ENCODE data around the gene D2HGDH. TPM values are rescaled to one million over a fixed set of nuclear protein-coding genes. Genes with fewer than 3 reads are reported as not detected.

Gene D2HGDH
- total RNA-seq, 1 experiment from 2014 or later = 46.3 TPM

- Histone ChIP-seq H3K79me2 (ENCODE audit: insufficient read depth, low read length) (peaks cover 47% of the 10 kb centered on the region), H3K27ac (ENCODE audit: low read depth, low read length) (no peak overlapping the region), H3K9ac (ENCODE audit: low read length) (no peak overlapping the region), H2AFZ (ENCODE audit: low read depth, low read length, poor library complexity, severe bottlenecking) (no peak overlapping the region), H3K9me2 (ENCODE audit: insufficient read depth) (no peaks in the 10 kb centered on the region), H3K27me3 (ENCODE audit: insufficient read depth, low read length) (no peaks in the 10 kb centered on the region), H3K9me3 (ENCODE audit: control insufficient read depth in 1 of 2, insufficient read depth in 1 of 2, low read depth in 1 of 2, low read length in 2 of 2) (no peaks in the 10 kb centered on the region), H3K36me3 (ENCODE audit: control insufficient read depth in 1 of 2, insufficient read depth in 2 of 2, low read length in 2 of 2) (peaks cover 3 to 16% of the 10 kb centered on the region in 2 experiments; a peak in 3 of 4 replicates), H3K4me2 (ENCODE audit: low read length) (no peak overlapping the region), H3K4me1 (ENCODE audit: control insufficient read depth in 1 of 2, insufficient read depth in 2 of 2, low read length in 2 of 2) (peaks cover 8 to 23% of the 10 kb centered on the region in 2 experiments), H3K4me3 (replicated peaks in 1 of 2; ENCODE audit: low read depth in 1 of 2, low read length in 2 of 2) (no peak overlapping the region), H4K20me1 (ENCODE audit: insufficient read depth) (no peaks in the 10 kb centered on the region)
- ChIA-PET RAD21 (ENCODE audit: low non-redundant PET in 1 of 2, low total read pairs in 2 of 2, uncharacterized antibody in 2 of 2, unreplicated experiment in 2 of 2) (no interaction called here), POLR2A (no interaction called here), CTCF (no interaction called here)
- intact Hi-C loops (cut with micrococcal nuclease) = no loop called here
- ATAC-seq (no peak), DNase-seq (ENCODE audit: low read depth, low spot score) (no peak)
- BruUV-seq (replicated peaks) = no TSS peak
- no peak for TF ChIP-seq SIN3A (IDR thresholded peaks at IDR 0.05; ENCODE audit: low read depth)
- TF ChIP-seq POLR2AphosphoS5 (IDR thresholded peaks at IDR 0.05; ENCODE audit: low read depth, low read length) = no peak
These were observed 44.2 kb upstream of the D2HGDH start for GRCh38 chr2:241690202-241690717.

GRCh38 chr2:241692448-241692847 is 42.0 kb upstream of the D2HGDH start:
- H3K9me3 ChIP-seq (ENCODE audit: control insufficient read depth in 1 of 2, insufficient read depth in 1 of 2, low read depth in 1 of 2, low read length in 2 of 2) = no peaks in the 10 kb centered on the region
- H3K27ac ChIP-seq (ENCODE audit: low read depth, low read length) = no peak overlapping the region
- no peaks in the 10 kb centered on the region for H3K27me3 ChIP-seq (ENCODE audit: insufficient read depth, low read length)
- H3K9ac ChIP-seq (ENCODE audit: low read length) = no peak overlapping the region
- peaks cover 28% of the 10 kb centered on the region for H3K79me2 ChIP-seq (ENCODE audit: insufficient read depth, low read length)
- BruUV-seq (replicated peaks) = no TSS peak
- H3K9me2 ChIP-seq (ENCODE audit: insufficient read depth) = no peaks in the 10 kb centered on the region
- ChIA-PET POLR2A (no interaction called here), CTCF (no interaction called here), RAD21 (ENCODE audit: low non-redundant PET in 1 of 2, low total read pairs in 2 of 2, uncharacterized antibody in 2 of 2, unreplicated experiment in 2 of 2) (no interaction called here)
- no peak overlapping the region for H2AFZ ChIP-seq (ENCODE audit: low read depth, low read length, poor library complexity, severe bottlenecking)
- peaks cover 5 to 16% of the 10 kb centered on the region in 2 experiments; a peak in 3 of 4 replicates for H3K36me3 ChIP-seq (ENCODE audit: control insufficient read depth in 1 of 2, insufficient read depth in 2 of 2, low read length in 2 of 2)
- ATAC-seq (no peak), DNase-seq (ENCODE audit: low read depth, low spot score) (no peak)
- H3K4me3 ChIP-seq (replicated peaks in 1 of 2; ENCODE audit: low read depth in 1 of 2, low read length in 2 of 2) = no peak overlapping the region
- H3K4me2 ChIP-seq (ENCODE audit: low read length) = no peak overlapping the region
- intact Hi-C loops (cut with micrococcal nuclease) = no loop called here
- TF ChIP-seq SP1 (IDR thresholded peaks at IDR 0.05; ENCODE audit: low read depth) = no peak
- TF ChIP-seq TCF7L2 (IDR thresholded peaks at IDR 0.05; ENCODE audit: borderline replicate concordance, extremely low read depth, insufficient read depth, insufficient read length) = no peak
- no peak for TF ChIP-seq ZFX (IDR thresholded peaks at IDR 0.05)
- no peak for TF ChIP-seq SRF (IDR thresholded peaks at IDR 0.05; ENCODE audit: low read depth)
- no peak for TF ChIP-seq FOSL1 (IDR thresholded peaks at IDR 0.05; ENCODE audit: low read depth)
- TF ChIP-seq, protein P1, sequence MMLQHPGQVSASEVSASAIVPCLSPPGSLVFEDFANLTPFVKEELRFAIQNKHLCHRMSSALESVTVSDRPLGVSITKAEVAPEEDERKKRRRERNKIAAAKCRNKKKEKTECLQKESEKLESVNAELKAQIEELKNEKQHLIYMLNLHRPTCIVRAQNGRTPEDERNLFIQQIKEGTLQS (IDR thresholded peaks at IDR 0.05) = no peak
- no peak for TF ChIP-seq SIN3A (IDR thresholded peaks at IDR 0.05; ENCODE audit: low read depth)
- TF ChIP-seq REST (IDR thresholded peaks at IDR 0.05; ENCODE audit: low read depth) = no peak
- no peak for TF ChIP-seq POLR2AphosphoS5 (IDR thresholded peaks at IDR 0.05; ENCODE audit: low read depth, low read length)
- no peak for TF ChIP-seq RAD21 (IDR thresholded peaks at IDR 0.05; ENCODE audit: low read depth)
- no peak for TF ChIP-seq JUND (IDR thresholded peaks at IDR 0.05)
- no peaks in the 10 kb centered on the region for H4K20me1 ChIP-seq (ENCODE audit: insufficient read depth)
- peaks cover 14 to 29% of the 10 kb centered on the region in 2 experiments for H3K4me1 ChIP-seq (ENCODE audit: control insufficient read depth in 1 of 2, insufficient read depth in 2 of 2, low read length in 2 of 2)
